NCI-H82 (cell line): ENCODE data around the gene SLC40A1.

Experiments used
- DNase-seq: peaks from one replicate; lab custom pipeline; 2025; lab: John Stamatoyannopoulos, UW

The SLC40A1 gene

GRCh38 chr2:189512879-189513278 is 67.7 kb downstream of the SLC40A1 start:
- DNase-seq, result no peak

DNA sequence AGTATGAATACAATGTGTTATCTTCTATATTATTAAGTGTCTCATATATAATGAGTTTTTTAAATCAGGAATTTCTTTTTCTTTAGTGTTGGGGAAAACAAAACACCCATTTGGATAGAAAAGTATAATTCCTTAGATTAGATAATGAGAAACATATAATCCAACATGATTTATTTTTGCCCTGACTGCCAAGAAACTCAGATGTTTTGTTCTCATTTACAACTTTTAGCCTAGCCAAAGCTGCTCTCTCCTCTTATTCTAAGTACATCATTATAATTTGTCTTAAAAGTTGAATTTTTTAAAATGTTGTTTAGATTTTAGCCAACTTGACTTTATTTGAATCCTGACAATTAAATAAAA is 68.6 kb downstream of the SLC40A1 start:
- no peak for DNase-seq

DNA sequence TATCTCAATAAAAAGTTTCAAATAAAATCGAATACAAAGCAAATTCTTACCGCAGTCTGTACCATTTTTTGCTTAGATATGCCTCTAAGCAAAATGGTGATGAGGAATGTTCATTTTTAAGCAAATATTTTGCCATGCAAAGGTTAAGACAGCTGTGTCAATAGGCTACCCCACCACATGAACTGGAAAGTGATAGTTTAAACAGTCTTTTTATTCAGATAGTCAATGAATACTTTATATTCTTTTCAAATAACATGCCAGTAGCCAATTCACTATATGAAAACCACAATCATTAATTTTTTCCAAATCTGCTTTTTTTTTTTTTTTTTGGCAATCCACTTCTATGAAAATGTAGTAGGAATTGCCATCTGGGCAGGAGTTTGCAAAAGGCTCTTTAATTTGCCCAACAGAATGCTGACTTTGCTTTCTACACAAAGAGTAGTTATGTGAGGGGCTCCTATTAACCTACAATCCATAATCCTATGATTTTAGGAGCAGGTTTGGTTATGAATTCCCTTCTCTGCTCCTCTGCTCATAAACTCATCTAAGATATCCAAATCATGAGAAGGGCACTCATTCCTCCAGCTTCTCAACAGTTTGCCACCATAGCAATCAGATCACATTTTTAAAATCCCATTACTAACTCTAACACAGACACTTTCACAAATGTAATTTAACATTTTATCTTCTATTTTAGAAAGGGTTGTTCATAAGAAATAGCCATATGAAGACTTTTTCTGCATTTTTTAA is 69.2 kb downstream of the SLC40A1 start:
- no peak for DNase-seq
